ENCODE results near the gene CNTNAP2.
"Not testable (repeated sequence)": the region's sequence is repeated elsewhere in the genome, so short reads cannot be mapped to it uniquely, and the experiment has no call there.

CNTNAP2 gene

DNA sequence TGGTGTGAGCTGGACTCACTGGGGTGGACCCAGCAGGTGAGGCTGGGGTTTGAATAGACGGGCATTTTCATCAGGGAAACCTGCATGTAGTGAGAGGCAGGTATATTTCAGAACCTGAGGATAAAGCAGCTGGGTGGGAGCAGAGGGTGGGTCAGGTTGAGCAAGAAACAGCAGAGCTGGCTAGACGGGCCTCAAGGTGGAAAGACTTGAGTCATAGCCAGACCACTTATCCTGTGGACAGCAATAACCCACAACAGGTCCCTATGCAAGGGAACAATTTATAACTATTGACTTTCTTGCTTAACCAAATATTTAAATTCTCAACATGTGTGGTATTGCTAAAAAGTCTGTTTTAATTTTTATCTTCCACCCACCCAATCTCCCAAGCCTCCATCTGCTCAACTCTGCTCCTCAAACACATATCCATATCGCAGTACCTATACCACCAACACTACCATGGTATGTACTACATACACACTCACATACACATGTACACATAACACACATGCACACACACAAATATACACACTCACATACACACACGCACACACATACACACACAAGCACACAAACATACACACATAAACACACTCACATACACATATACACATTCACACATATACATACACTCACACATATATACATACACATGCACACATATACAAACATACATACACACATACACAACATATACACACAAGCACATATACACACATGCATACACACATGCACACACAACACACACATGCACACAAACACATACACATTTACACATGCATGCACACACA lies 2345.0 kb downstream of the CNTNAP2 start:
- DNase-seq: no peak

DNA sequence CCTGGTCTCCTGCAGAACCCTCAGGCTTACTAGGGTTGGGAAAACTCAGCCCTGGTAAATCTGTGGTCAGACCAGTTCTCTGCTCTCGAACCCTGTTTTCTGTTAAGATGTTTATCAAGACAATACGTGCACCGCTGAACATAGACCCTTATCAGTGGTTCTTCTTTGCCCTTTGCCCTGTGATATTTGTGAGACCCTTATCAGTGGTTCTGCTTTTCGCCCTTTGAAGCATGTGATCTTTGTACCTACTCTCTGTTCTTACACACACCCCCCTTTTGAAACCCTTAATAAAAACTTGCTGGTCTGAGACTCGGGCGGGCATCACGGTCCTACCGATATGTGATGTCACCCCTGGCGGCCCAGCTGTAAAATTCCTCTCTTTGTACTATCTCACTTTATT lies 2346.2 kb downstream of the CNTNAP2 start:
- DNase-seq: not testable (repeated sequence)

DNA sequence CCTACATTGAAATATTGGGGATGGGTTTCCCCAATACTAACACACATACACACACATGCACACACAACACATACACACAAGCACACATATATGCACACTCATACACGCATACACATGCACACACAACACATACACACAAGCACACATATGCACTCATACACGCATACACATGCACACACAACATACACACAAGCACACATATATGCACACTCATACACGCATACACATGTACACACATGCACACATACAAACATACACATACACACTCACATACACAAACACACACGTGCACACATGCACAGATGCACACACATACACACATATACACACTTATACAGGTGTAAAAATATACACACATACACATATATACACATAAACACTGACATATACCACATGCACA lies 2346.6 kb downstream of the CNTNAP2 start:
- DNase-seq: no peak

DNA sequence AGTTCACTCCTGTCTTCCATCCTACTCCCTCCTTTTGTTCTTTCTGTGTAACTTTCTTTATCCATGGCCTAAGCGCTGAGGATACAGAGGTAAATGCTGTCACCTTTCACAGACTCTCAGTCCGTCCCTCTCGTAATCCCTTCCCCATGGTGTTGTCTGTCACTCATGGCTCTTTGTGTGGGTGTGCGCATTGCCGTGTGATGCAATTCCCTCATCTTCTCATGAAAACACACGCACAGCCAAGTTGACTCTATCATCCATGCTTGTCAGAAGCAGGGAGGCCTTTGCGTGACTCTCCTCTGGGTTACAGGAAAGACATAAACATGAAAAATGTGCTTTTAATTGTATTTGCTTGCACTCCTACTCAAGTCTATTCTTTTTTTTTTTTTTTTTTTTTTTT lies 2348.3 kb downstream of the CNTNAP2 start:
- DNase-seq: no peak

DNA sequence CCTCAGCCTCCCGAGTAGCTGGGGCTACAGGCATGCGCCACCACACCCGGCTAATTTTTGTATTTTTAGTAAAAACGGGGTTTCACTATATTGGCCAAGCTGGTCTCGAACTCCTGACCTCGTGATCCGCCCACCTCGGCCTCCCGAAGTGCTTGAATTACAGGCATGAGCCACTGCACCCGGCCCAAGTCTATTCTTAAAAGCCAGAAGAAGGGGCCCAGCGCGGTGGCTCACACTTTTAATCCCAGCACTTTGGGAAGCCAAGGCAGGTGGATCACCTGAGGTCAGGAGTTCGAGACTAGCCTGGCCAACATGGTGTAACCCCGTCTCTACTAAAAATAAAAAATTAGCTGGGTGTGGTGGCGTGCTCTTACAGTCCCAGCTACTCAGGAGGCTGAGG lies 2348.8 kb downstream of the CNTNAP2 start:
- not testable (repeated sequence) for DNase-seq

DNA sequence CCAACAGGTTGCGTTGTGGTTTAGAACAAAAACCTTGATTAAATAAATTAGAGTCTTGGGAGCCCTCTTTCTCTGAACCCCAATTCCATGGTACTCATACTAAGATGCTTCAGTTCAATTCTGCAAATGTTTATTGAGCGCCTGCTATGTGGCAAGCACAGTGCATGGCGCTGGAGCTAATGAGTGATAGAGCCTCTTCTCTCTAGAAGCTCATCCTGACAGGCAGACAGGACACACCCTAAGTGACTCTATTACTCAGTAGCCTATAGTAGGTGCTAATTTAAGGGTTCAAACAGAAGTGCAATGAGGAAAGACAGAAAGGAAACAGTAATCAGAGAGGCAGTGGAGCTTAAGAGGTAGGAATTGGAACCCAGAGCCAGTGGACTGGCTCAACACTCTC lies 2349.5 kb downstream of the CNTNAP2 start:
- DNase-seq: no peak

DNA sequence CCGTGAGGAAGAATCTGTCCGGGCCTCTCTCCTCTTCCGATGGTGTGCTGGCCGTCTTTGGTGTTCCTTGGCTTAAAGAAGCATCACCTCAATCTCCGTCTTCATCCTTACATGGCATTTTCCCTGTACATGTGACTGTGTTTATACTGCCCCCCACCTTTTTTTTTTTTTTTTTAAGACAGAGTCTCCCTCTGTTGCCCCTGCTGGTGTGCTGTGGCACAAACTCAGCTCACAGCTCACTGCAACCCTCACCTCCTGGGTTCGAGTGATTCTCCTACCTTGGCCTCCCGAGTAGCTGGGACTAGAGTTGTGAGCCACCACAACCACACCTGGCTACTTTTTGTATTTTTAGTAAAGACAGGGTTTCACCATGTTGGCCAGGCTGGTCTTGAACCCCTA lies 2352.1 kb downstream of the CNTNAP2 start:
- no peak for DNase-seq

All from right kidney (tissue), 1 donor.